NCI-H1092 (cell line): ENCODE measurements around the gene RPL32.
A peak's percentile ranks its signal among the peaks of the same experiment; 100 is the strongest.
"Not testable (repeated sequence)": the region's sequence is repeated elsewhere in the genome, so short reads cannot be mapped to it uniquely, and the experiment has no call there.

Experiments used
- DNase-seq: peaks from one replicate; lab custom pipeline; 2025; lab: John Stamatoyannopoulos, UW

RPL32 gene

GRCh38 chr3:12841149-12841969, at the start of gene RPL32:
Gene RPL32, minus strand, starts transcription at chr3:12841565. Its CDS starts 1,328 bp downstream, at chr3:12840237.
- peak; percentile 92 for DNase-seq

GRCh38 chr3:12890610-12891390, 49.4 kb upstream of the RPL32 start:
- no peak for DNase-seq

GRCh38 chr3:12886736-12887135, 45.4 kb upstream of the RPL32 start:
- no peak for DNase-seq

- DNase-seq: no peak
Measured at GRCh38 chr3:12886106-12886679, 44.8 kb upstream of the RPL32 start.

- DNase-seq: no peak
Measured at GRCh38 chr3:12885583-12885930, 44.2 kb upstream of the RPL32 start.

GRCh38 chr3:12884790-12885582, 43.6 kb upstream of the RPL32 start:
- no peak for DNase-seq

- no peak for DNase-seq
Measured at GRCh38 chr3:12884186-12884680, 42.9 kb upstream of the RPL32 start.

- no peak for DNase-seq
Measured at GRCh38 chr3:12882336-12883310, 41.3 kb upstream of the RPL32 start.

- not testable (repeated sequence) for DNase-seq
Measured at GRCh38 chr3:12881858-12882257, 40.5 kb upstream of the RPL32 start.

- DNase-seq: no peak
Measured at GRCh38 chr3:12879191-12879815, 37.9 kb upstream of the RPL32 start.

- not testable (repeated sequence) for DNase-seq
Measured at GRCh38 chr3:12878758-12879157, 37.4 kb upstream of the RPL32 start.

GRCh38 chr3:12878141-12878574, 36.8 kb upstream of the RPL32 start:
- no peak for DNase-seq

GRCh38 chr3:12877040-12877439, 35.7 kb upstream of the RPL32 start:
- no peak for DNase-seq

GRCh38 chr3:12875857-12876836, 34.8 kb upstream of the RPL32 start:
- DNase-seq: no peak

- DNase-seq: no peak
Measured at GRCh38 chr3:12871404-12871983, 30.1 kb upstream of the RPL32 start.

- DNase-seq: no peak
Measured at GRCh38 chr3:12870942-12871341, 29.6 kb upstream of the RPL32 start.

GRCh38 chr3:12869035-12869621, 27.8 kb upstream of the RPL32 start:
- peak; percentile 36 for DNase-seq
